HL-60 (cell line): ENCODE measurements around the gene THYN1.

ENCODE experiments used
- DNase-seq, 2 experiments: peaks; one replicate each; pipeline ENCODE4 v3.0.0-alpha.2; 2010 to 2020; ENCODE audit warnings: low read depth in 1 of 2, low spot score in 1 of 2
- H3K27ac ChIP-seq: fragments of 250-450 bp; sonication (Bioruptor Pico); replicated peaks from 2 replicates; pipeline ENCODE4 v1.5.1; 2020; ENCODE audit warnings: mild to moderate bottlenecking, moderate library complexity
- H3K27me3 ChIP-seq: fragments of 250-450 bp; sonication (Bioruptor Pico); 2 replicates; pipeline ENCODE4 v1.5.1; 2021; ENCODE audit warnings: mild to moderate bottlenecking, moderate library complexity; ENCODE audit not compliant: insufficient read depth, poor library complexity, severe bottlenecking
- H3K4me3 ChIP-seq: replicated peaks from 2 replicates; pipeline ENCODE4 v1.5.1; 2011; ENCODE audit warnings: mild to moderate bottlenecking, control low read depth, low read length; ENCODE audit not compliant: insufficient read depth
- CTCF ChIP-seq: IDR thresholded peaks from one replicate; pipeline ENCODE4 v1.5.1; 2011; ENCODE audit warnings: low read length, control low read depth, inconsistent platforms; ENCODE audit not compliant: insufficient read depth
- GABPA ChIP-seq: IDR thresholded peaks from 2 replicates; pipeline ENCODE4 v1.6.1; 2012; ENCODE audit warnings: low read depth
- POLR2AphosphoS5 ChIP-seq: IDR thresholded peaks from 2 replicates; pipeline ENCODE4 v1.6.1; 2012; ENCODE audit warnings: low read depth
- REST ChIP-seq: IDR thresholded peaks from 2 replicates; pipeline ENCODE4 v1.6.1; 2012; ENCODE audit warnings: low read depth; ENCODE audit not compliant: insufficient replicate concordance
- SPI1 ChIP-seq: IDR thresholded peaks from 2 replicates; pipeline ENCODE4 v1.6.1; 2012; ENCODE audit warnings: low read depth, mild to moderate bottlenecking, borderline replicate concordance

The THYN1 gene

GRCh38 chr11:134267966-134268365, 14.8 kb upstream of the THYN1 start:
- TF ChIP-seq GABPA (no peak), SPI1 (no peak), REST (no peak), CTCF (no peak), POLR2AphosphoS5 (no peak)
- peaks cover 6% of the 10 kb centered on the region for H3K27me3 ChIP-seq
- H3K4me3 ChIP-seq = no peak overlapping the region
- DNase-seq = no peak
- H3K27ac ChIP-seq = no peak overlapping the region

- no peak for DNase-seq
- Histone ChIP-seq H3K27ac (no peak overlapping the region), H3K4me3 (no peak overlapping the region), H3K27me3 (peaks cover under 1% of the 10 kb centered on the region)
- TF ChIP-seq GABPA (no peak), POLR2AphosphoS5 (no peak), CTCF (no peak), REST (no peak), SPI1 (no peak)
Measured at GRCh38 chr11:134267461-134267860, 14.3 kb upstream of the THYN1 start.

GRCh38 chr11:134266841-134267251, 13.7 kb upstream of the THYN1 start:
- no peak for TF ChIP-seq CTCF
- TF ChIP-seq REST = no peak
- TF ChIP-seq POLR2AphosphoS5 = no peak
- TF ChIP-seq SPI1 = no peak
- TF ChIP-seq GABPA = no peak
- Histone ChIP-seq H3K4me3 (no peak overlapping the region), H3K27me3 (no peaks in the 10 kb centered on the region), H3K27ac (no peak overlapping the region)
- peak in 1 of 2 experiments; percentile 23 for DNase-seq
